GM18870 (cell line): Measurements from ENCODE around the gene OOSP1.
"Not testable (repeated sequence)": the region's sequence is repeated elsewhere in the genome, so short reads cannot be mapped to it uniquely, and the experiment has no call there.

Source experiments
- ATAC-seq: cut with Tn5 transposase; IDR thresholded peaks from one replicate; pipeline ENCODE4 v1.9.1; 2021; ENCODE audit warnings: moderate library complexity; ENCODE audit not compliant: unreplicated experiment

OOSP1 gene, protein sequence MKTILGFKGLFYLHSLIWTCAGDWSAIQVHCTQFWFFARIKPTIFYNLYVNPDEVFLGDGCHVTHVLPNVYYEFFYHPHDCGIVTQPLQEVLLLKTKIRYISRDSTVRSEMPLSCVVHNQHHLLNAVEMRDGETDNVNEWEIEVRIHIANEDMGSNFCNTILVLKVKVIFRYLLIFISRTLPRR

GRCh38 chr11:59938132-59938531 lies at the start of gene OOSP1:
TSS of gene OOSP1 (plus strand) at chr11:59938432. CDS start at chr11:59938455, 23 bp downstream.
- ATAC-seq: no peak

GRCh38 chr11:59891781-59892181 lies 46.5 kb upstream of the OOSP1 start:
- no peak for ATAC-seq

- no peak for ATAC-seq
Measured at GRCh38 chr11:59894616-59895015, 43.6 kb upstream of the OOSP1 start.

GRCh38 chr11:59898046-59898445 lies 40.2 kb upstream of the OOSP1 start:
- no peak for ATAC-seq

GRCh38 chr11:59898650-59899049 lies 39.6 kb upstream of the OOSP1 start:
- no peak for ATAC-seq

DNA sequence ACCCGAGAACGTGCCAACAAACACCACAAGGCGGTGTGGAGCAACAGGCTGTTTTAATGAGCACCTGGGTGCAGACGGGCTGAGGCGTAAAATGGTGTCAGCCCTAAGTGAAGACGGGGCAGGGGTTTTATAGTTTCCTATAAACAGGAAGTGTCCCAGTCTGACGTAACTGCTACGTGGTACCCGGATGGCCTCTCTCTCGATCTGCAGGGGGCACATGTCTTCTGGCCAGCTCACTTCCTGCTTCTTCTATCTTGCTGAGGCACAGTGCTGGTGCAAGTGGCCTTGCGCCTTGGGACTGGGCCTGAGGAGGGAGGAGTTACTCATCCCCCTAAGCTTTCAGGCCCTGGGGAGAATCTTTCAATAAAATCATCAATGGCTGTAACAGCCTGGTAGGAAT lies 38.7 kb upstream of the OOSP1 start:
- ATAC-seq: no peak

DNA sequence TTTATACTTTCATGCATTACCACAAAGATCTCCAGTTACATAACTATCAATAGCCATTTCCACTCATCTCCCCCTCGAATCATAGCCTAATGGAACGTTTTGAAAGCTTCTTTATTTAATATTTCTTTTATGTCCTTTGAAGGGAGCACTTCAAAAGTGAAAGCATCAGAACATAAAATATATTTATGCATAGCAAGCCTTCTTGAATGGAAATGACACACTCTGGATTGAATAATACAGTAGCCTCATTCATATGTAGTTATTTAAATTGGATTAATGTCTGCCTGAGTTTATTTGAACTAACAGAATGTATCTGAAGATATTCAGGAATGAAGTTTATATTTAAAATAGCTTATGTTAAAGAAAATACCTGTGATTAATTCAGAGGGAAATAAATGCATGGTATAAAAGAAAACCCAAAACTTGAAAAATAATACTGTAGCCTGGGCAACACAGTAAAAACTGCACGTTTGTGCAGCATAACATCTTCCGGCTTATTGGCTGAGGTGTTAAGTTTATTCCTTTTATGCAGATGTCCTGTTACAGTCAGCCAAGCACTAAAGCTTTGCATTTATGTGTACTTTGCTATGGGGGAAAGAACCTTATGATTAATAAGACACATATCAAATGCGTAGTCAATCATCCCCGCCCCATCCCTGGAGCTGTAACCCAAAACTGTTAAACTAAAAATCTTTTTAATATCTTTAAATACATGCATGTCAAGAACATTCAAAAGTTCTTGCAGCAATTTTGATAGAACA lies 37.7 kb upstream of the OOSP1 start:
- no peak for ATAC-seq

DNA sequence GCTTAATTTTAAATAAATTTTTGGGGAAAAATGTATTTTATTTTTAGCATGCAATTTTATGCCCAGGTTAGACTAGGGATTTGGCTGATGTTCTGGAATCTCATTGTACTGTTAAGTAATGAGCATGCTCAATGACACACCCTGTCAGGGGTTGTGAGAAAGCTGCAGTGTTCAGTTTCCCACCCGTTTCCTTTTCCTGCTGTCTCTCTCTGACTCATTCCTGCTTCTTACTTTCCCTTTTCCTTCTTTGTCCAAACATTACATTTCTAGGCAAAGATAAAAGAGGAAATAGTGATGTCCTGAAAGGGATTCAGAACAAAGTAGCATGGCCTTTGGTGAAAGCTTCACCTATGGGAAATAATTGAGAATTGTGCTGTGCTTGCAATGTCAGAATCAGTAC lies 36.9 kb upstream of the OOSP1 start:
- ATAC-seq: no peak

GRCh38 chr11:59903569-59903968 lies 34.7 kb upstream of the OOSP1 start:
- not testable (repeated sequence) for ATAC-seq

- no peak for ATAC-seq
Measured at GRCh38 chr11:59918480-59918879, 19.8 kb upstream of the OOSP1 start.

- no peak for ATAC-seq
Measured at GRCh38 chr11:59918987-59919589, 19.1 kb upstream of the OOSP1 start.

GRCh38 chr11:59923813-59924212 lies 14.4 kb upstream of the OOSP1 start:
- ATAC-seq: no peak

GRCh38 chr11:59931688-59932087 lies 6.5 kb upstream of the OOSP1 start:
- ATAC-seq: no peak

DNA sequence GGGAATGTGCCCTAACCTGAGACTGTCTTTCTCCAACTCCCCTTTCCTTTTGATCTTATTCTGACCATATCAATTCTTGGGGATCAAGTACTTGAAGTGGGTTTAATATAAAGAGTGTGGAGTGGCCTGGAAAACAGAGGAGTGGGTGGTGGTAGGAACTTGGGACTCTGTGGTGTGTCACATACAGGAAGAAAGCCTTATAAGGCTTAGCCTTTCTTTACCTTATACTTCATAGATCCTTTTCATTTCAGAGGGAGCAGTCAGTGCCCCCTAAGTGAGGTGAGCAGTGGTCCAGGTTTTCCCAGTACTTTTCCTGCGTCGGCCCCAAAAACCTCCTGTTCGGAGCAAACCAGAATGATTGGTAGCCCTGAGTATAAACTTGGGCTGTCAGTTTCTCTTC lies 486 bp downstream of the OOSP1 start:
- no peak for ATAC-seq

- ATAC-seq: no peak
Measured at GRCh38 chr11:59939482-59939881, 1.2 kb downstream of the OOSP1 start.

- no peak for ATAC-seq
Measured at GRCh38 chr11:59941091-59941490, 2.9 kb downstream of the OOSP1 start.

- no peak for ATAC-seq
Measured at GRCh38 chr11:59943997-59944714, 5.9 kb downstream of the OOSP1 start.

- no peak for ATAC-seq
Measured at GRCh38 chr11:59944720-59945119, 6.5 kb downstream of the OOSP1 start.

DNA sequence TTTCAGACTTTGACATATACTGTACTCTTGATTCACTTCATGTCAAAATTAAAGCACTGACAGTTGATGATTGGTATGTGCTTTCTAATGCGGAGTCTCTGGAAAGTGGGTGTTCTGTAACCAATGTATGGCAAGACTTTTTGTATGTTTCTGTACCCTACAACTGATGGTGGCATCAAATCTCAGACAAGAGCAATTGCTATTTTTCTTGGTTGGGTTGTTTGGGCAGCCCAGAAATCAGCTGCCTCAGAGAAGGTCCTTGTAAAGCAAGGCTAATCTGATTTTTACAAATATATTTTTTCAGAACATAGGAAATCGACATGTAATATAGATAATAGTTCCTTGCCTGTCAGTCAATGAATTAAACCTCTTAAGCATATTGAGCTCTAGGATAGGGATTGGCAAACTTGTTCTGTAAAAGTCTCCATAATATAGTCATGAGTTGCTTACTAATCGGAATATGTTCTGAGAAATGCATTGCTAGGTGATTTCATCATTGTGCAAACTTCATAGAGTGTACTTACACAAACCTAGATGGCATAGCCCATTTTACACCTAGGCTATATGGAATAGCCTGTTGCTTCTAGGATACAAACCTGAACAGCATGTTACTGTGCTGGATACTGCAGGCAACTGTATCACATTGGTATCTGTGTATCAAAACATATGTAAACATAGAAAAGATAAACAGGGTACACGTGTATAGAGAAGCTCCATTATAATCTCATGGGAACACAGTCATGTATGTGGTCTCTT lies 15.4 kb downstream of the OOSP1 start:
- no peak for ATAC-seq

GRCh38 chr11:59954219-59954847 lies 16.1 kb downstream of the OOSP1 start:
- ATAC-seq: no peak
